UCSD-AML1 (cell line): ENCODE results near the gene SRCIN1.
"Not testable (repeated sequence)": the region's sequence is repeated elsewhere in the genome, so short reads cannot be mapped to it uniquely, and the experiment has no call there.

Experiments used
- DNase-seq: peaks from one replicate; lab custom pipeline; 2025; ENCODE audit not compliant: unreplicated experiment; lab: John Stamatoyannopoulos, UW

Gene SRCIN1

GRCh38 chr17:38489774-38490173 lies 116.0 kb downstream of the SRCIN1 start:
- not testable (repeated sequence) for DNase-seq

DNA sequence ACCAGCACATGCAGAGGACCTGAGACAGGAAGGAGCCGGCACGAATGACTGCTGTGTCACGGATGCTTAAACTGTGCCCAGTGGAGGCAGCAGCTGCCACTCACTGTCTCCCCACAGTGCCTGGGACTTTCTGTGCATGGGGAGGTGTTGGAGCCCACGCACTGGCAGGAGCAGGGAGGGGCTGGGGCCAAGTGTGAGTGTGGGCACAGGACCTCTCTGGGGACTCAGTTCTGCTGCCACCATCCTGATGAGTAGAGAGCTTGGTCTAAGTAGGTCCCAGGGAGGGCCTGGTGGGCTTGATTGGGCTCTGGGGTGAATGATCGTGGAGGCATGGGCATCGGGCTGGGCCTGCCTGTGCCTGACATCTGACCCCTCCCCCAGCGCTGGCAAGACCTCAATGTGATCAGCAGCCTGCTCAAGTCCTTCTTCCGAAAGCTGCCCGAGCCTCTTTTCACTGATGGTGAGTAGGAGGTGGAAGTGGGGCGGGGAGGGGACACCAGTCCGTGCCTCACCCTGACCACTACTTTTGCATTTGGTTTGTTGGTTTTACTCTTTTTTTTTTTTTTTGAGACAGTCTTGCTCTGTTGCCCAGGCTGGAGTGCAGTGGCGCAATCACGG lies 120.0 kb downstream of the SRCIN1 start:
- DNase-seq, result not testable (repeated sequence)

GRCh38 chr17:38485146-38485468 lies 120.6 kb downstream of the SRCIN1 start:
- no peak for DNase-seq

DNA sequence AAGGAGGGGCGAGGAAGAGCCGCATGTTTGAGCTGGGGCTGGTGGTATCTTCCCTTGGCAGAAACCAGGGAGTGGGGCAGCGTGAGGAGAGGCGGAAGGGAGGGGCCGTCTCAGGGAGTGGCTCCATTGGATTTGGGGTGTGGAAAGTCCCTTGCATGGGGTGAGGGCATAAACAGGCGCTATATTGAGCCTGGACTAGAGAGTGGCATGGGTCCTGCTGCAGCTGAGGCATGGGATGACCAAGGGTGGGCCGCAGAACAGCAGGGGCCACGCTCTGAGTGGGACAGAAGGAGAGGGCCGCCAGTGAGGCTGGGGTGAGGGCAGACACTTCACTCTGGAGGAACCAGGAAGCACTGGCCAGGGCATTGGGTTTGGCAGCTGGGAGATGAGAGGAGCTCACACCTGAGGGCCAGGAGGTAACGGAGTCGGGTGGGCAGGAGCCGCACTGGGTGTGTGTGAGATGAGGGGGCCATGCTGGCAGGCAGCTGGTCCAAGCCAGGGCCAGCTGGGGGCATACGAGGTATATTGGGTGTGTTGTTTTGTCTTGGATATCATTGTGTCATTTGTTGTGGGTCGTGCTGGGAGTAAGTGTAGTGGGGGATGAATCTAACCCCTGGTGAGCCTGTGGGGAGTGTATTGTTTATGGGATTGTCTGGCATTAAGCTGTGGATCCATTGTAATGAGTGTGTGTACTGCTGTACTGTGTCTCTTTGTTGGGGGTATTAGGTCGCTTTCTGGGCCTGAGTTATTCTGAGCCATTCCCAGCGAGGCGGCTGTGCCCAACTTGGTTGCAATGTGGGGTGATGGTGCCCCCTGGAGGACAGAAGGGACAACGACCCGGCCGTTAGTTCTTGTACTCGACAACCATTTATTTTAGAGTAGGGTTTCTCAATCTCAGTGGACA lies 121.3 kb downstream of the SRCIN1 start:
- peak; percentile 65 for DNase-seq

- not testable (repeated sequence) for DNase-seq
These were observed 123.1 kb downstream of the SRCIN1 start for GRCh38 chr17:38482700-38483043.

- DNase-seq, result not testable (repeated sequence)
These were observed 123.6 kb downstream of the SRCIN1 start for GRCh38 chr17:38482039-38482699.
